Astrocyte of the spinal cord (primary cell): ENCODE data around the gene STX16.

Experiments
- DNase-seq: peaks from one replicate; pipeline ENCODE4 v3.0.0; 2011; ENCODE audit warnings: low read depth, low spot score
- H3K4me3 ChIP-seq: 2 replicates; pipeline ENCODE4 v1.5.1; 2011; ENCODE audit warnings: low read depth, mild to moderate bottlenecking, low read length, moderate library complexity
- CTCF ChIP-seq: IDR thresholded peaks from 2 replicates; pipeline ENCODE4 v1.5.1; 2012; ENCODE audit warnings: low read depth, mild to moderate bottlenecking, low read length, inconsistent platforms
- in situ Hi-C: cut with HindIII; loops from 2 replicates; pipeline ENCODE4 v1.10.0; 2017; ENCODE audit warnings: low sequenced_read_pairs

The STX16 gene

GRCh38 chr20:58718121-58718563 lies 67.1 kb downstream of the STX16 start:
- DNase-seq: no peak
- H3K4me3 ChIP-seq: no peak overlapping the region
- in situ Hi-C loops: no loop called here
- no peak for TF ChIP-seq CTCF

GRCh38 chr20:58718729-58719128 lies 67.6 kb downstream of the STX16 start:
- TF ChIP-seq CTCF: no peak
- in situ Hi-C loops: no loop called here
- DNase-seq: no peak

GRCh38 chr20:58719258-58719657 lies 68.2 kb downstream of the STX16 start:
- TF ChIP-seq CTCF: no peak
- in situ Hi-C loops: no loop called here
- DNase-seq: no peak
- H3K4me3 ChIP-seq: no peak overlapping the region

More at GRCh38 chr20:58718729-58719128, 67.6 kb downstream of the STX16 start:
- no peak overlapping the region for H3K4me3 ChIP-seq

- no peak overlapping the region for H3K4me3 ChIP-seq
- DNase-seq: no peak
- TF ChIP-seq CTCF: no peak
- in situ Hi-C loops: no loop called here
These were observed 68.9 kb downstream of the STX16 start for GRCh38 chr20:58719971-58720371.

GRCh38 chr20:58720890-58721289 lies 69.8 kb downstream of the STX16 start:
- DNase-seq: no peak
- no peak for TF ChIP-seq CTCF
- H3K4me3 ChIP-seq: no peak overlapping the region
- in situ Hi-C loops: no loop called here

GRCh38 chr20:58721951-58722778 lies 71.1 kb downstream of the STX16 start:
- no peak for DNase-seq

More at GRCh38 chr20:58721951-58722778, 71.1 kb downstream of the STX16 start:
- no peak overlapping the region for H3K4me3 ChIP-seq
- in situ Hi-C loops: no loop called here
- no peak for TF ChIP-seq CTCF
